B cell (primary cell): ENCODE results near the gene GPHN.

ENCODE experiments used
- CTCF ChIP-seq: fragments of 200-600 bp; IDR thresholded peaks from one replicate; pipeline ENCODE4 v1.8.0; 2022; ENCODE audit warnings: antibody characterized with exemption, mild to moderate bottlenecking
- EZH2 ChIP-seq: IDR thresholded peaks from 2 replicates; pipeline ENCODE4 v1.6.1; 2012; ENCODE audit warnings: borderline replicate concordance, low read depth, mild to moderate bottlenecking, moderate library complexity, low read length; ENCODE audit not compliant: insufficient read depth, poor library complexity, severe bottlenecking

GRCh38 chr14:66610154-66610563, 102.2 kb downstream of the GPHN start:
- TF ChIP-seq CTCF (no peak), EZH2 (no peak)
